Type B pancreatic cell (in vitro differentiated cells): Measurements from ENCODE around the gene PRPF39. TPM values are rescaled to one million over a fixed set of nuclear protein-coding genes. Genes with fewer than 3 reads are reported as not detected.

Experiments
- DNase-seq: peaks from one replicate; pipeline ENCODE4 v3.0.0; 2021; ENCODE audit warnings: mixed read lengths; ENCODE audit not compliant: unreplicated experiment; ENCODE audit errors: extremely low spot score
- H3K27ac Mint-ChIP-seq: 2 replicates; pipeline ENCODE4 v1.8.0; 2021; ENCODE audit warnings: mild to moderate bottlenecking, mixed read lengths
- H3K27me3 Mint-ChIP-seq: 2 replicates; pipeline ENCODE4 v1.8.0; 2021; ENCODE audit warnings: mixed read lengths
- H3K36me3 Mint-ChIP-seq: 2 replicates; pipeline ENCODE4 v1.8.0; 2021; ENCODE audit warnings: mixed read lengths
- H3K4me1 Mint-ChIP-seq: one replicate; pipeline ENCODE4 v1.8.0; 2021; ENCODE audit warnings: mixed read lengths; ENCODE audit not compliant: unreplicated experiment
- H3K4me3 Mint-ChIP-seq: 2 replicates; pipeline ENCODE4 v1.8.0; 2021; ENCODE audit warnings: mild to moderate bottlenecking, mixed read lengths
- H3K9me3 Mint-ChIP-seq: 2 replicates; pipeline ENCODE4 v1.8.0; 2021; ENCODE audit warnings: mixed read lengths
- CTCF ChIP-seq: fragments of 200-600 bp; sonication (generic); conservative IDR thresholded peaks from 2 replicates; pipeline ENCODE4 v1.5.0; 2021; ENCODE audit warnings: antibody characterized with exemption, mild to moderate bottlenecking
- total RNA-seq: library from RNA; stranded (reverse); gene quantifications from 2 replicates; pipeline ENCODE4 v1.2.1, GENCODE V29; 2021; ENCODE audit warnings: low replicate concordance

The PRPF39 gene
- total RNA-seq, 1 donor from 2014 or later: 51.7 TPM

DNA sequence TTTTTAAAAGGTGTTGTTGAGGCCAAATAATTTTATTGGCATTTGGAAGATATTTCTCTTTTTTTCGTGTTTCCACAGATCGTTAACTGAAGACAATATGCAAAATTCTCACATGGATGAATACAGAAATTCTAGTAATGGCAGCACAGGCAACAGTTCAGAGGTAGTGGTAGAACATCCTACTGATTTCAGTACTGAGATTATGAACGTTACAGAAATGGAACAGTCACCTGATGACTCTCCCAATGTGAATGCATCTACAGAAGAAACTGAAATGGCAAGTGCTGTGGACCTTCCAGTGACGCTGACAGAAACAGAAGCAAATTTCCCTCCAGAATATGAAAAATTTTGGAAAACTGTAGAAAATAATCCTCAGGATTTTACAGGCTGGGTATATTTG lies 11.2 kb downstream of the PRPF39 start:
- H3K36me3 Mint-ChIP-seq: peaks cover 32% of the 10 kb centered on the region
- no peaks in the 10 kb centered on the region for H3K9me3 Mint-ChIP-seq
- H3K4me3 Mint-ChIP-seq: no peak overlapping the region
- H3K27me3 Mint-ChIP-seq: no peaks in the 10 kb centered on the region
- no peak overlapping the region for H3K27ac Mint-ChIP-seq
- DNase-seq: no peak
- H3K4me1 Mint-ChIP-seq: no peaks in the 10 kb centered on the region
- no peak for TF ChIP-seq CTCF

DNA sequence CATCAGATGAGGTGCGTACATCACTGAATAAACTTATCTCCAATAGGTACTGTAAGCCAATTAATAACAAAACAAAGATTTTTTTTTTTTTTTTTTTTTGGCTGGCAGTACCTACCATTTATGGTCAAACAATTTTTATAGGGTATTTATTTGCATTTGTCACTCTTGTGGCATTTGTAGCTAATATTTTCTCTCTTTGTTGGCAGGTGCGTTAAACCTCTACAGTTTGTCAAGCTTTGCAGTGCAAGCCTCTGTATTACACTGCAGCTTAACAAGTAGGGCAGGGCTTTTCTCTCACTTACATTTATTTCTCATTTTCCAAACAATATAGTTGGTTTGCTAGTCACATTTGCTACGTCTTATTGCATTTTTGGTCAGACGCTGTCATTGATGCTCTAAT lies 12.3 kb downstream of the PRPF39 start:
- peaks cover 37% of the 10 kb centered on the region for H3K36me3 Mint-ChIP-seq

GRCh38 chr14:45103806-45104205 lies 19.9 kb downstream of the PRPF39 start:
- Mint-ChIP-seq H3K27ac (no peak overlapping the region), H3K4me3 (no peak overlapping the region), H3K4me1 (no peaks in the 10 kb centered on the region), H3K9me3 (no peaks in the 10 kb centered on the region), H3K27me3 (no peaks in the 10 kb centered on the region), H3K36me3 (peaks cover 31% of the 10 kb centered on the region)
- DNase-seq: no peak
- TF ChIP-seq CTCF: no peak

More for the DNA sequence above, 12.3 kb downstream of the PRPF39 start:
- DNase-seq: no peak
- H3K27me3 Mint-ChIP-seq: no peaks in the 10 kb centered on the region
- H3K4me1 Mint-ChIP-seq: no peaks in the 10 kb centered on the region
- no peak overlapping the region for H3K4me3 Mint-ChIP-seq
- no peak for TF ChIP-seq CTCF
- no peaks in the 10 kb centered on the region for H3K9me3 Mint-ChIP-seq
- no peak overlapping the region for H3K27ac Mint-ChIP-seq

GRCh38 chr14:45104561-45104960 lies 20.6 kb downstream of the PRPF39 start:
- no peaks in the 10 kb centered on the region for H3K4me1 Mint-ChIP-seq

GRCh38 chr14:45112896-45113781 lies 29.2 kb downstream of the PRPF39 start:
- no peaks in the 10 kb centered on the region for H3K4me1 Mint-ChIP-seq
- H3K9me3 Mint-ChIP-seq: no peaks in the 10 kb centered on the region
- no peak for TF ChIP-seq CTCF
- DNase-seq: no peak
- H3K4me3 Mint-ChIP-seq: no peak overlapping the region
- H3K27me3 Mint-ChIP-seq: no peaks in the 10 kb centered on the region
- H3K36me3 Mint-ChIP-seq: peaks cover 29% of the 10 kb centered on the region
- H3K27ac Mint-ChIP-seq: peak overlapping the region; percentile 12

More at GRCh38 chr14:45104561-45104960, 20.6 kb downstream of the PRPF39 start:
- peaks cover 30% of the 10 kb centered on the region for H3K36me3 Mint-ChIP-seq
- no peak for DNase-seq
- no peak for TF ChIP-seq CTCF
- H3K27me3 Mint-ChIP-seq: no peaks in the 10 kb centered on the region
- no peaks in the 10 kb centered on the region for H3K9me3 Mint-ChIP-seq
- no peak overlapping the region for H3K4me3 Mint-ChIP-seq
- no peak overlapping the region for H3K27ac Mint-ChIP-seq
